HG03575 (cell line): Measurements from ENCODE around the gene TNNC2.
"Not testable (repeated sequence)": the region's sequence is repeated elsewhere in the genome, so short reads cannot be mapped to it uniquely, and the experiment has no call there.

ENCODE experiments used
- ATAC-seq: cut with Tn5 transposase; IDR thresholded peaks from one replicate; pipeline ENCODE4 v1.9.1; 2021; ENCODE audit not compliant: unreplicated experiment, insufficient number of reproducible peaks, low FRiP score; ENCODE audit errors: extremely low read depth

The TNNC2 gene

DNA sequence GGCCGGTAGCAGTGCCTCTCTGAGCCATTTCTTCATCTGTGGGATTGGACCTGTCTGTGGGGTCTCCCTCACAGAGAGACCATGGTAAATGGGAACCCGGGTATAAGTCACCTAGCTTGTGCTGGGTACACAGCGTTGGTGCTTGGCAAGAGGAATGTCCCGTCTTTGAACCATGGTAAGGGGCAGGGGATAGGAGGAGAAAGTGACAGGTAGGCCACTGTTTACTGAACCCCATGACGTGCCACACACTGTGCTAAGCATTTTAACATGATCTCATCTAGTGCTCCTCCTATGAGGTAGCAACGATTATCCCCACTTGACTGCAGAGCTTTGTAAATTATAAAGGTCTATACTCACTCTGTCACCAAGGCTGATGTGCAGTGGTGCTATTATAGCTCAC, 600 bp upstream of the TNNC2 start:
- ATAC-seq = no peak

DNA sequence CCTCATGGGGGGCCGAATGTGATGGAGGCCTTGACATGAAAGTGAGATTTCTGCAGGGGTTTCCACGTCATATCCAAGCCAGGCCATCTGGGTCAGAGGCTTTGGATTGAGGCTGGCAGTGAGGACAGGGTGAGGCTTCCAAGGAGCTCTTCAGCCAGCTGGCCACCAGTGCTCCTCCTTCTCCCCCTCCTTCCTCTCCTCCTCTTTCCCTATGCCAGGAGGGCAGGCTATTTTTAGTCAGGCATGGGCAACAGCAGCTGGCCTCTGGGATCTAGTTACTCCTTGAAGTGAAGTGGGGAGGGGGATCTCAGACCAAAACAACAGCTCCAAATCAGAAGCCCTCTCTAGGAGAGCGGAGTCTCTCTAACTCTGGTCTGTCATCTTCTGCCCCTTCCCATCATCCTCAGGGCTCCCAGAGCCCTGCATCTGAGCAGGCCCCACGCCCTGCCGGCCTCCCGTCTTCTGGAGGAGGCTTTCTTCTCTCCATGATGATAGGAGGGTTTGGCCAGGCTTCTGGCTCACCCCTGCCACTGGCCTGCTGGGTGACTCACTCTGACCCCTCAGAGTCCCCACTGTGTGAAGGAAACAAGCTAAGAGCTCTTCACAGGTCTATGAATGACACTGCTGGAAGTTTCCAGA, 612 bp downstream of the TNNC2 start:
- ATAC-seq = no peak

DNA sequence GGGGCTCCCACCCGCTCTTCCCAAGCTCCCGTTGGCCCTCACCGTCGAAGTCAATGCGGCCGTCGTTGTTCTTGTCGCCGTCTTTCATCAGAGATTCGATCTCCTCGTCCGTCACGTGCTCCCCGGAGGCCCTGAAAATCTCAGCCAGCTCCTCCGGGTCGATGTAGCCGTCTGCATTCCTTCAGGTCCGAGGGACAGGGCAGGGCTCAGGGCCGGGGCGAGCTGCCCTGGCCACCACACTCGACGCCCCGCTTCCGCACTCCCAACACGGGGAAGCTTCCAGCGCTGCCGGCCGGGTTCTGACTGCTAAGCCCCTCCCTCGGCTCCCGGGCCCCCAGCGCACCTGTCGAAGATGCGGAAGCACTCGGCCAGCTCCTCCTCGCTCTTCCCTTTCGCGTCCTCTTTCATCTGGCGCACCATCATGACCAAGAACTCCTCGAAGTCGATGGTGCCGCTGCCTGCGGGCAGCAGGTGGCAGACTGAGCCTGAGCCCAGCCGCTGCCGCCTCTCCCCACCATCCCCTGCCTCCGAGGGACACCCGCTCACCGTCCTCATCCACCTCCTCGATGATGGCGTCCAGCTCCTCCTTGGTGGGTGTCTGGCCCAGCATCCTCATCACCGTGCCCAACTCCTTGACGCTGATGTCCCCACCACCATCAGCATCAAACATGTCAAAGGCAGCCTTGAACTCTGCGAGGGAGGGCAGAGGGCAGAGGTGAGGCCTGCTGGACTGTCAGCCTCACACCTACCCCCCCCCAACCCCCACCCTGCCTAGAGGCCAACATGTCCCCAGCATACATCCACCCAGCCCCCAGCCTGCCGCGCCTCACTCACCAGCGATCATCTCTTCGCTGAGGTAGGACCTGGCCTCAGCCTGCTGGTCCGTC, 2.9 kb downstream of the TNNC2 start:
- ATAC-seq = no peak

DNA sequence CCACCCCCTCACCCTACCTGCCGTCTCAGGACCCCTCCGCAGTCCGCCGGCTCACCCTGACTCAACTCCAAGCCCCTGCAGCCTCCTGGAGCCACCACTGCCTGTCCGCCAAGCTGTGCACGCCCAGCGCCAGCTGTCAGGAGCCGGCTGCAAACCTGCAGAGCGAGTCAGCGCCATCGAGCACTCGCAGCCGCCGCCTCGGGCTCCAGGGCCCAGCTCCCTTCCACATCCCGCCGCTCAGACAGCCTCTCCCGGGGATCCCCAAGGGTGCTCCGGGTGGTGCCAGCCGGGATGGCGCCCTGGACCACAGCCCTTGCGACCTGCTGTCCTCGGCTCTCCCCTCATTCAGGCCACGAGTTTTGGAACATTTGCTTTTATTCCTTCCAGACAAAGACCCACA, 4.3 kb downstream of the TNNC2 start:
- ATAC-seq = no peak

DNA sequence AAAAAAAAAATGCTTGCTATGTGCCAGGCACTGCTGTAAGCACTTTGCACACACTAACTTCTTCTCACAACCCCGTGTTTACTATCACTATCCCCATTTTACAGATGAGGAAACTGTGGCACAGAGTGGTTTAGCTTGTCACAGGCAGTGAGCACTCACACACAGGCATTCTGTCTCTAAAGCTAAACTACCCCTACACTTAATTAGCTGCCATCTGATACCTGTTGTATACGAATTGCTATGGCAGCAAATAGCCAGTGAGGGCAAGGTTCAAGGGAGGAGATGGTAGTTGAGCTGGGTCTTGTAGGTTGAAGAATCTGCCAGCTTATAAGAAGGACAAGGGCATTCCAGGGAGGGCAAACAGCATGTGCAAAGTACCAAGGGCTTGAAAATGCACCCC, 5.2 kb downstream of the TNNC2 start:
- ATAC-seq = no peak

DNA sequence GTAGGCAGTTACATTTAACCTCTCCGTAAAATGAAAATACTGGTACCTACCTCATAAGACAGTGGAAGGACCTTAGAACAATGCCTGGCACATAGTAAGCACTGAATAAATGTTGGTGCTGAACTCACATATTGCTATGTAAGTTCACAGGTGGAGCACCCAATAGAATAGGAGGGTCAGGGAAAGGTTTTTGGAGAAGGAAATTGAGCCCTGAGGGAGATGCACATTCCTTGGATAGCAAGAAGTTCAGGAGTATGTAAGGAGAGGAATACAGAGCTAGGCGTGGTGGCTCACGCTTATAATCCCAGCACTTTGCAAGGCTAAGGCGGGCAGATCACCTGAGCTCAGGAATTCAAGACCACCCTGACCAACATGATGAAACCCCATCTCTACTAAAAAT, 7.6 kb downstream of the TNNC2 start:
- ATAC-seq = no peak

DNA sequence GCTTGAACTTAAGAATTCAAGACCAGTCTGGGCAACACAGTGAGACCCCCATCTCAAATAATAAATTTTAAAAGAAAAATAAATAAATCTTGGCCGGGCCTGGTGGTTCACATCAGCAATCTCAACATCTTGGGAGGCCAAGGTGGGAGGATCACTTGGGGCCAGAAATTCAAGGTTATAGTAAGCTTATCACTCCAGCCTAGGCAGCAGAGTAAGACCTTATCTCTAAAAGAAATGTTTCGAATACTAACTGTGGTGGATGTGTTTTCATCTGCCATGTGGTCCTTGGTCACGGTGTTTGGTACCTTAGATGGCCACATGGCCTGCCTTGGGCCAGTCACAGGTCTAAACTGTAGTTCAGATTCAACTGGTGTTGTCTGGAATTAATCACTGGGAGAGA, 8.9 kb downstream of the TNNC2 start:
- ATAC-seq = no peak

DNA sequence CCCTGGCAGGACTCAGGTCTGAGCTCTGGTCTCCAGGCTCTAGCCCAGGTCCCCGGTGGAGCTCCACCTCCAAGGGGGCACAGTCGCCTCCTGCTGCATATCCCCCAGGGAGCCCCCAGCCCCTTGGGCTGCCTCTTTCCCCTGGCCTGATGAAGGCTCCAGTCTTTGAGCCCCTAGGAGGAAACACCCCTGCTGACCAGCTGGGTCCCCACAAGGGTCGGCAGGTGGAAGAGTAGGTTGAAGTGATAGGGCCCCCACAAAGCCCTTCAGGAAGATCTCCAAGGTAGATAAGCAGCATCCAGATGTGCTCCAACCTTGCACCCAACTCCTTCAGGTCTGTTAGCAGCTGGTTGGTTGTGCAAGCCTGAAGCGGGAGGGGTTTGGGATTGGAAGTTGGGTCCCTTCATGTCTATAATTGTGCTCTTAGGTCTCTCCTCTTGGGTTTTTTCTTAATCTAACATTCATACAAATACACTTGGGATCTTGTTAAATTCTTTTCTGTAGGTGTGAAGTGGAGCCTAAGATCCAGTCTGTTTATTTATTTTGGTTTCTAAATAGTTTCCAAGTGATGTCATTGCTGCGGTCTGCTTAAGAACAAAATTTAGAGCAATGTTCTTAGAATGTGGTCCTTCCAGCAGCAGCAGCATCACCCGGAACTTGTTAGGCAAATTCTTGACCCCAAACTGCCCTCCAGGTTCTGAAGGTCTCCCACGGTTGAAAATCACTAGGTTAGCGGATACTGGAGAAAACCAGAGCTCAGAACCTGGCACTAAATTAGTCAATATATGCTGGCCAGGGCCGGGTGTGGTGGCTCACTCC, 9.5 kb downstream of the TNNC2 start:
- ATAC-seq = no peak

DNA sequence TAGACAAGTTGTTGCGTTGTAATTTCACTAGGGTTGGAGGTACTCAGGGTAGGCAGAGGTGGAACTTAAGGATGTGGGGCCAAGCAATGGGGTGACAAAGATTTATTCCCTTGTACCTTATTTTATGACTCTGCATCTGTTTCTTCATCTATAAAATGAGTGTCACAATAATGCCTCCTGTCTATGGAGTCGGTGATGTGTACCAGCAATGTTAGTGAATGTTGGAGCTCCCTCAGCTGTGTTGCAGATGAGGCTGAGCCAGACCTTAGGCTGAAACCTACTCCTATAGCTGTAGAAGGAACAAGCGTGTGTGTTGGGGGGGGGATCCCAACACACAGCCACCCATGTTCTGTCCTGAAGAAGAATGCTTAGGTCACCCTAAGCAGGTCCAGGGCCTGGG, 10.2 kb downstream of the TNNC2 start:
- ATAC-seq = no peak

DNA sequence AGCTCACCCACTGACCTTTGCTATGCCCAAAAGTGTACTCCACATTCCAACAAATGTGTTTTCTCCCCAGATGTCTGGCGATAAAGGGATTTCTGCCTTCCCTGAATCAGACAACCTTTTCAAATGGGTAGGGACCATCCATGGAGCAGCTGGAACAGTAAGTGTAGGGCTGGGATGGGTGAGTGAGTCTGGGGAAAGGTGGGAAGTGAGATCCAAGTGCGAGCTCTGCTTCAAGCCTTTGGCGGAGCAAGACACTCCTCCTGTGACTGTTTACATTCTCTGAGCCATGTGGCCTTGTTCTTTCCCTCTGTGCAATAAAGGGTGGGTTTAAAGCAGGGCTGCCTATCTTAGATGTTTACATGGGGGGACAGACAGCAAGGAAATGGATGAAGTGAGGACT, 12.8 kb downstream of the TNNC2 start:
- no peak for ATAC-seq

DNA sequence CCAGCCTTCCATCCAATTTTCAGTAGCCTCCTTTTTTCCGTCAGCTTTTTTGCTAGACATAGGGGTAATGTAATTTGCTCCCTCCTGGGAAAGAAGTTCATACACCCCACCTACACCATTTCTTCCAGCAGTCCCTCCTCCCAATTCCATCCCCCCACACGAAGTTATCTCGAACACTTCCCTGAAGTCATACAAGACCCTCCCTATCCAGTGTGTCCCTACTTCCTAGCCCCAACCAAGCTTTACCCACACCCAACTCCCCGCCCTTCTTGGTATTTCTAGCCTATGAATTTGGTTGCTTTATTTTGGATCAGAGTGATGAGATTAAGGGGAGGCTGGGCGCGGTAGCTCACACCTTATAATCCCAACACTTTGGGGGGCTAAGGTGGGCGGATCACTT, 13.6 kb downstream of the TNNC2 start:
- no peak for ATAC-seq

DNA sequence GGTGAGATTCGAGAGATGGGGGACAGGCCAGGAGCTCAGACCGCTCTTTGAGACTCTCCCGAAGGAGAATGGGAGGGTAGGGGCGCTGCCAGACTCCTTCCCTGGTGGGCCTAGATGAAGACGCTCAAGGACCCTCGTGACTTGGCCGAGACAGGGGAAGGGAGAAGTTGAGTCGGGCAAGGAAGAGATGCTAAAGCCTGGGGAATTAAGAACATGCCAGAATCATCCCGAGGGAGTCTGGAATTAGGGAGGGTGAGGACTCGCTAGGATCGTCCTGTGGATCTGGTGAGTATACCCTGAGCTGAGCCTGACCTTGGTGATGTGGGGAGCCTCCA, 14.1 kb downstream of the TNNC2 start:
- no peak for ATAC-seq

DNA sequence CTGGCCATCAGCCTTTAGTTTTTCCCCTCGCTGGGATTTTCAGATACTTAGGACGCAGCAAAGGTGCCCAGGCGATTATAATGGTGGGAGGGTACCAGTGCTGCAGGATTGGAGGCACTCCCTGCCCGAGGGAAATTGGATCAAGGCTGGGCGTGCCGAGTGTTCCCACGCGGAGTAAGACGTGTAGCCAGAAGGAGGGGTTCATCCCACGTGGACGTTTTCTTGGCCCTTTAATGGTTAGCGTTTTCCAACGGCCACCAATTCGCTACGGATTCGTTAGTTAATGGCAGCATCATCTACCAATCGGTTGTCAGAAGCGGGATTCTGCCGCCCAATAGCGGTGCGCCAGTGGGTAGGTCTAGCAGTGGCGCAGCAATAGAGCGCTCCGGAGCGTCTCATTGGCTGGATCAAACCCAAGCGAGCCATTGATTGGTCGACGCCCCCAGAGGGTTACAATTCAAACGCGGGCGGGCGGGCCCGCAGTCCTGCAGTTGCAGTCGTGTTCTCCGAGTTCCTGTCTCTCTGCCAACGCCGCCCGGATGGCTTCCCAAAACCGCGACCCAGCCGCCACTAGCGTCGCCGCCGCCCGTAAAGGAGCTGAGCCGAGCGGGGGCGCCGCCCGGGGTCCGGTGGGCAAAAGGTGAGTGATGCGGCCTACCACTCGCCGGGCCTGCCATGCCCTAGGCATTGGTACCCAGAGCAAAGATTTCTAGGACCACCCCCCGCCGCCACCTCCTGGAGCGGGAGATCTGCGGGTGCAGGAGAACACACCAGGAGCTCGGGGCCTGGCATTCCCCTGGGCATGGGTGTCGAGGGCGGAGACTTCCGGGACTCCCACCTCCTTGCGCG, 14.7 kb downstream of the TNNC2 start, which contains the start of gene UBE2C:
TSS of gene UBE2C (plus strand) at position 488 of the 849 bp plus-strand sequence. CDS start at position 540, 52 bp downstream.
- ATAC-seq = peak; percentile 91

DNA sequence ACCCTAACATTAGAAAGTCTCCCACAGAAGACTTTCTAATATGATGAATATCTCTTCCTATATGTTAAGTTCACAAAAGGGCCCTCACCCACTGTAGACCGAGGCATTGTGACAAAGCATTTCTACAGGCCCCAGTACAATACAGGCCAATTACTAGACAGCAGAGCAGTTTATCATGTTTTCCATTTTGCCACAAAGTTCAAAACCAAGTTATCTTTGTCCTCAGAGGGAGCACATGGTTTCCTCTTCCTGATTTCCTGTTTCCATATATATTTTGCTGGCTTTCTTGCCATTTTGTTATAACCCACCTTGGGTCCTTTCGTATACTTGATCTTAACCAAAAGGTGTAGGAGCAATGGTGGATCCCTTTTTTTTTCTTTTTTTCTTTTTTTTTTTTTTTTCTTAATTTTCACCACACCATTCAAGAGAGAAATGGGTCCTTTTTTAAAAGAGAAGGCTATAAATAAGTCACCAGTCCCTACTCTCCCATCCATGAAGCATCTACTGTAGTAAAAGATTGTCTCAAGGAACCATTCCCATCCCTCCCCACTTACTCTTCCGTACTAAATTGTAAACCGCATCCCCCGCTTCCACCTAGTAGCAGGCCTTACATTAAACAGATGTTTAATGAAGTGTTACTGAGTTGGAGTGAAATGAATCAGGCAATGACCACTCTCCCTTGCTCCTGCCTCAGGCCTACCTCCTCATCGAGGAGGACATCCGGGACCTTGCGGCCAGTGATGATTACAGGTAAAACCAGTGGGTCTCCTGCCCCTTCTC, 16.7 kb downstream of the TNNC2 start:
- no peak for ATAC-seq

DNA sequence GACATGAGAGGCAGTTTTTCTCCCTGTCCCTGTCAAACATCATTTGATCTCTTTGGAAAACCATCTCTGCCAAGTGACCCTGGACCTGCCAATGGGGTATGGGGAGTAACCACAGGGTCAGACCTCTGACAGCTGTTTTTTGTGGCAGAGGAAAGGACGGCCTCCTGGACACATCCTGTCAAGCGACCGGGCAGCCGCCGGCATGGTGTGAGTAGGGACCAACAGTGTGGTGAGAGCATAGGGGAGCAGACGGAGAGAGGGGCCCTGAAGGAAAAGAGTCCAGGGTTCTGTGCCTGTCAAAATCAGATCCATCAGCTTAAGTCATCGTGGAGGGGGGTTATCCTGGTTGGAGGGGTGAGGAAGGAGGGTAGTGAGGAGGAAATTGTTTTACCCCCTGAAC, 25.3 kb downstream of the TNNC2 start:
- ATAC-seq = no peak

DNA sequence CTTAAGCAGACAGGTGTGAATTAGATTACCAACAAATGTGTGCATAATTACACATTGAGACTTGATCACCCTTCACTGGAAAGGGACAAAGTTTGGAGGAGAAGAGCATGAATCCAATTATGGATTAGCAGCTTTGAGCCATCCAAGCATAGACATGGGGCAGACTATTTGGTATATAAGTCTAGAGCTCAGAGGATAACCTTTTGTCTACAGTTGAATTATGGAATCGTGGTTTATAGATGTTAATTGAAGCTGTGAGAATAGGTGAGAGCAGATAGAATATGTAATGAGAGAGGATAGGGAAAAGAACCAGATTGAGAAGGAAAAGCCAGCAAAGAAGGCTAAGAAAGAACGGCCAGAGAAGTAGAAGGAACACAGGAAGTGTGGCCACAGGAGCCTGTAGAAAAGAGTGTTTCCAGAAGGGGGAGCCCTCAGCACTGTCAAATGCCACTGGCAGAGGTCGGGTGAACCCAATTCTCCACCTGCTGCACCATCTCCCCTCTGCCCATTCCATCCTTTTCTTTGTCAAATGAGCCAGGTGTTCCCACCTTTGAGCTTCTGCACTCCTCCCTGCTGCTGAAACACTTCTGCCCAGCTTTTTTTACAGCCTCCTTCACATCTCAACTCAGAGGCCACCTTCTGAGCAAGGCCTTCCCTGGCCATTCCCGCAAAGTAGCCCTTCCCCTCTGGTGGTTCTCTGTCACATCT, 28.0 kb downstream of the TNNC2 start:
- no peak for ATAC-seq

DNA sequence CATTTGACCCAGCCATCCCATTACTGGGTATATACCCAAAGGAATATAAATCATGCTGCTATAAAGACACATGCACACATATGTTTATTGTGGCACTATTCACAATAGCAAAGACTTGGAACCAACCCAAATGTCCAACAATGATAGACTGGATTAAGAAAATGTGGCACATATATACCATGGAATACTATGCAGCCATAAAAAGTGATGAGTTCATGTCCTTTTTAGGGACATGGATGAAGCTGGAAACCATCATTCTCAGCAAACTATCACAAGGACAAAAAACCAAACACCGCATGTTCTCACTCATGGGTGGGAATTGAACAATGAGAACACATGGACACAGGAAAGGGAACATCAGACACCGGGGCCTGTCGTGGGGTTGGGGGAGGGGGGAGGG, 29.2 kb downstream of the TNNC2 start:
- not testable (repeated sequence) for ATAC-seq

DNA sequence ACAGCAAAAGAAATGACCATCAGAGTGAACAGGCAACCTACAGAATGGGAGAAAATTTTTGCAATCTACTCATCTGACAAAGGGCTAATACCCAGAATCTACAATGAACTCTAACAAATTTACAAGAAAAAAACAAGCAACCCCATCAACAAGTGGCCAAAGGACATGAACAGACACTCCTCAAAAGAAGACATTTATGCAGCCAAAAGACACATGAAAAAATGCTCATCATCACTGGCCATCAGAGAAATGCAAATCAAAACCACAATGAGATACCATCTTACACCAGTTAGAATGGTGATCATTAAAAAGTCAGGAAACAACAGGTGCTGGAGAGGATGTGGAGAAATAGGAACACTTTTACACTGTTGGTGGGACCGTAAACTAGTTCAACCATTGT, 29.6 kb downstream of the TNNC2 start:
- not testable (repeated sequence) for ATAC-seq
